HG03280 (cell line): ENCODE measurements around the gene ACD.

ENCODE experiments used
- ATAC-seq: cut with Tn5 transposase; IDR thresholded peaks from one replicate; pipeline ENCODE4 v1.9.1; 2021; ENCODE audit warnings: mild to moderate bottlenecking, moderate library complexity; ENCODE audit not compliant: unreplicated experiment

ACD gene

DNA sequence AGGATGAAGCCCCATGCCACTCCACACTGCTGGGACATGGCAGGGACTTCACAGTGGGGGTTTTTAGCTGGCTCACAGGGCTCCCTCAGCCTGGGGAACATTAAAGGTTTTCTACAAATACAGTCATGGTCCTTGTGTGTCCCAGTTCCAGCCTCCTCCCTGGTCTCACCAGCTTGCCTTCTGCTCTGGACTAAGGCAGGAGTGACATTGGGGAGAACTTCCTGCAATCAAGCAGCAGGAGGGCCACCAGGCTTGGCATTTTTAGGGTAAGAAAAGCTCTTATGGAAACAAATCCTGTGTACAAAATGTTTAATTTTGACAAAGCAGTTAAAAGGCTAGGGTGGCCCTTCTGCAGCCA is 2.6 kb upstream of the ACD start:
- no peak for ATAC-seq

DNA sequence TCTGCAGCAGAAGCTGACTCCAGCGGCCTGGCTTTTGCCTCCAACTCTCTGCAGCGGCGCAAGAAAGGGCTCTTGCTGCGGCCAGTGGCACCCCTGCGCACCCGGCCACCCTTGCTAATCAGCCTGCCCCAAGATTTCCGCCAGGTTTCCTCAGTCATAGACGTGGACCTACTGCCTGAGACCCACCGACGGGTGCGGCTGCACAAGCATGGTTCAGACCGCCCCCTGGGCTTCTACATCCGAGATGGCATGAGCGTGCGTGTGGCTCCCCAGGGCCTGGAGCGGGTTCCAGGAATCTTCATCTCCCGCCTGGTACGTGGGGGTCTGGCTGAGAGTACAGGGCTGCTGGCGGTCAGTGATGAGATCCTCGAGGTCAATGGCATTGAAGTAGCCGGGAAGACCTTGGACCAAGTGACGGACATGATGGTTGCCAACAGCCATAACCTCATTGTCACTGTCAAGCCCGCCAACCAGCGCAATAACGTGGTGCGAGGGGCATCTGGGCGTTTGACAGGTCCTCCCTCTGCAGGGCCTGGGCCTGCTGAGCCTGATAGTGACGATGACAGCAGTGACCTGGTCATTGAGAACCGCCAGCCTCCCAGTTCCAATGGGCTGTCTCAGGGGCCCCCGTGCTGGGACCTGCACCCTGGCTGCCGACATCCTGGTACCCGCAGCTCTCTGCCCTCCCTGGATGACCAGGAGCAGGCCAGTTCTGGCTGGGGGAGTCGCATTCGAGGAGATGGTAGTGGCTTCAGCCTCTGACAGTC is 2.0 kb upstream of the ACD start:
- ATAC-seq, result no peak

DNA sequence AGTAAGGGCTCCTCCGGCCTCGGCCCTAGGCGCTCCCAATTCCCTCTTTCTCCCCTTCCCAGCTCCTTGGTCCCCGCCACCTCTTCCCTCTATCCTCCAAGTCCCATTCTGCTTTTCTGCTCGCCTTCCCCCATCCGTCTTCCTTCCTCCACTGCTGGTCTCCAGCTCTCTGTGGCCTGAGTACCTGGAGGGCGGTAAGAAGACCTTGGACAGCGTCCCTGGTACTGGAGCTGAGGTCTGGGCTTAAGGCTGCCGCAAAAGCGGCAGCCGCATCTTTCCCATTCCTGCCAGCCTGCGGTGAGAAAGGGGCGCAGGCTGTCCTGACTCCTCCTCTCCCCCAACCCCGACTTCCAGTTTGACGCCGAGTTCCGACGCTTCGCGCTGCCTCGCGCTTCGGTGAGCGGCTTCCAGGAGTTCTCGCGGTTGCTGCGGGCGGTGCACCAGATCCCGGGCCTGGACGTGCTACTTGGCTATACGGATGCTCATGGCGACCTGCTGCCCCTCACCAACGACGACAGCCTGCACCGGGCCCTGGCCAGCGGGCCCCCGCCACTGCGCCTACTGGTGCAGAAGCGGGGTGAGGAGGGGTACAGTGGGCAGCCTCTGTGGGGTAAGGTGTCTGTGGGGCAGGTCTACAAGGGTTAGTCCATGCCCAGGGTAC is 1.2 kb upstream of the ACD start:
- no peak for ATAC-seq

DNA sequence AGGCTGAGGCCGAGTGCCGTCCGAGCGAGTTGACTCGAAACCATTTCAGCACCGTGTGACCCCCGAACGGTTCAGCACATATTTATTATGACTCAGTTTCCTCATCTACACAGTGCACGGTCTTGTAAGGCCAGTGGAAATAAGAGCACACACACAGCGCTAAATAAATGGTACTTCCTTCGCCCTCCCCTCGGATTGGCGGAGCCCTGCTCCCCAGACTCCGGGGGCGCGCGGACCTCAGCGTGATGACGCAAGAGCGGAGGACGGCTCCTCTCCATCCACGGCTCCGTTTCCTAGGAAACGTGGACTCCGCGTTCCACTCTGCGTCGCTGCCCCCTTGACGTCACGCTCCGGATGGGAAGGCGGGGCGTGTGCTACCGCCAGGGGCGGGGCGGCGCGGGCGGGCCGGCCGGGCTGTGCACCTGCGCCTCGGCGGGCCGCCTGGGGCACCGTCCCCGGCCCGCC is 536 bp upstream of the ACD start, which contains the start of gene PARD6A:
Gene PARD6A (plus strand): TSS at position 397 of the 465 bp plus-strand sequence. CDS start 79 bp downstream, outside the sequence.
- ATAC-seq, result peak; percentile 77

DNA sequence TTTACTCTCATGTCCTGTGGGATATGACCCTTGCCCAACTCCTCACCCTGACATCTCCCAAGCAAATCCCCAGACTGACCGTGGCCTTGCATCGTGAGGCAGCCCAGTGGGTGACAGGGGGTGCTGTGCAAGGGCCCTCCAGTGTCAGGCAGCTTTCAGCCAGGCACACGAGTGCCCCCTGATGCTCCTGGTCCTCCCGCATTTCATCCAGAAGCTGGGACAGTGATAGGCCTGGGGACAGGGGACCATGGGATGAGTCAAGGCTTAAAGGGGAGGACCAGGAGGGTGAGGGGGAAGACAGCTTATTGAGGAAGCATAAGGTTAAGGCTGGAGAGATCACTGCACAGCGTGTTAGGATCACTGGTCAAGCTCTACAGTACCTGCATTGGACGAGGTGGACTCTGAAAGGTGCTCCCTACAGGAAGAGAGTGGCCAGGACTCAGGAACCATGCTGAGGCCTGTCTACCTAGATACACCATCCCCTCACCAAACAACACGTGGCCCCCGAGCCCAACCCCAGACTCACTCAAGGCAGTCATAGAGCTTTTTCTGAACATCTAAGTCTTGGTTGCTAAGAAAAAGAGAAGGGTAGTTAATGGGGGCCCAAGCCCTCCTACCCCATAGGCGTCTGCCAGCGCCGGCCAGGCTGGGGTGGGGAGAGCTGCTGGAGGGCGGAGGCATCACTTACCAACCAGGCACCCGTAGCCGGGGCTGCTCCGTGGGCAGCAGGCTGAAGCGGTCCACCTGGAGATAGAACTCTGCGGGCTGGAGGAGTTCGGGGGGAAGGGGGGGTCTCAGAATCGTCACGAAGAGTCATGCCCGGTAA is 998 bp downstream of the ACD start:
- no peak for ATAC-seq

DNA sequence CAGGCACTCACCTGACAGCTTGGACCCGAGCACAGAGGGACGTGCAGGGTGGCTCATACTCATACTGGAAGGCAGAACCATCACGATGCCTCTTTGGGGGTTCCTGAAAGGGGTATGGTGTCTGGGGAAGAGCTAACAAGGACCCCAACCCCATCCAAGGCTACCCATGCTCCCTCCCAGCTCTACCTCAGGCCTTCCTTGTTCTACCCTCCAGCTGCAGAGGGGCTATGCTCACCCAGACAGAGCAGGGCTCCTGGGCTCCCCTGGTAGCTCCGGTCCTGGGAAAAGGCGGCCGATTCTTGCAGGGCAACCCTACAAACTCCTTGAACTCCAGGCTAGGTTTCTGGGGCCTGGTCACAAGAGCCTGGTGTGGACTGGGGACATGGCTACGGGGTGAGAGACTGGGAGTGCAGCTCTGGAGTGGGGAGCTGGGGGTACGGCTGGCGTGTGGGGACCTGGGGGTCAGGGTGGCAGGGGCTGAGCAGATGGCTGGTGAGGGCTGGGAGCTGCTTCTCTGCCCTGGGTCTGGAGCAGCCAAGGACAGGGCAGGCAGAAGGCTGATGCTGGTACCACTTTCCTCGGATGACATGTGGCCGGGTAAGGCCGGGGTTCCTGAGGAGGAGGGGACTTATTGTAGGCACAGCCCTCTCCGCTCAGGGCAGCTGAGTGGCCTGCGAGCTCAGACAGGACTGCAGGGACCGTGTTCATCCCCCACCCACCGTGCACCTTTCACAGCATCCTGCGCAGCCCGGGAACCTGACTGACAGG is 2.1 kb downstream of the ACD start:
- ATAC-seq, result no peak

DNA sequence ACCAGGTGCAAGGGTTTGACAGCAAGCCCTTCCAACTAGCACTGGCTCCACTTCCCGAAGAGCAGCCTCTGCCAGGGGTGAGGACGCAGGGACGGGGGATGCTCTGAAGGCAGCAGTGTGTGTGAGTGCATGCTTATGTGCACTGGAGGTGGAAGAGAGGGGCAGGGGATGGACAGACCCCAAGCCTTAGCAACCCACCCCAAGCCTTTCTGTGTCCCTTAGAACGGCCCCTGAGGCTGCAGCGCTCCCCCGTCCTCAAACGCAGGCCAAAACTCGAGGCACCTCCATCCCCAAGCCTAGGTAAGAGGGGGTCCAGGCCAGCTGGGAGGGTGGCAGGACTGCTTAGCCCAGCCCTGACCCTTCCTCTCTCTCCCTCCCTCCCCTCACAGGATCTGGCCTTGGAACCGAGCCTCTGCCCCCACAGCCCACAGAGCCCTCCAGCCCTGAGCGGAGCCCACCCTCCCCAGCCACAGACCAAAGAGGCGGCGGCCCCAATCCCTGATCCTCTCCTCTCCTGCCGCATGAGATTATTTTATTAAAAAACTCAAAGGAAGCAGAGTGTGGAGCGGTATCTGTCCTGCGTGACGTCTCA is 2.9 kb downstream of the ACD start:
- ATAC-seq, result no peak

DNA sequence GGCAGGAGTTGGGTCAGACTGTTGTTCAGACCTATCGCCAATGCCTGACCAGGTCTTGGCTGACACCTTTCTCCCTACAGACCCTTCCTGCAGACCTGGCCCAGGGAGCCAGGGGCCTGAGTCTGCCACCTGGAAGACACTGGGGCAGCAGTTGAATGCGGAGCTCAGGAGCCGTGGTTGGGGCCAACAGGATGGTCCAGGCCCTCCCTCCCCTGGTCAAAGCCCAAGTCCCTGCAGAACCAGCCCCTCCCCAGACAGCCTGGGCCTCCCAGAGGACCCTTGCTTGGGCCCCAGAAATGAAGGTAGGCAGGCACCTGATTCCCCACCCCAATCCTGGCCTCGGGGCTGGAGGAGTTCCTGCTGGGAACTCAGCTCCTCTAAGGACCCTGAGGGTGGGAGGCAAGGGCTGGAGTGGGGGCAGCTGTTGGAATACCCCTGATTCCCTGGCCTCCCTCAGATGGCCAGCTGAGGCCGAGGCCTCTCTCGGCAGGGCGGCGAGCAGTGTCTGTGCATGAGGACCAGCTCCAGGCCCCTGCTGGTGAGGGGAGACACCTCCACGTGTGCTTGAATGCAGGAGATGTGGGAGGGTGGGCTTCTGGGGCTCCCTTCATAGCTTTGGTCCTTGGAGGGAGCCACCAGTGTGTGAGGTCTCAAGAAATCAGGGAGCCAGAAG is 3.6 kb downstream of the ACD start:
- ATAC-seq, result no peak

DNA sequence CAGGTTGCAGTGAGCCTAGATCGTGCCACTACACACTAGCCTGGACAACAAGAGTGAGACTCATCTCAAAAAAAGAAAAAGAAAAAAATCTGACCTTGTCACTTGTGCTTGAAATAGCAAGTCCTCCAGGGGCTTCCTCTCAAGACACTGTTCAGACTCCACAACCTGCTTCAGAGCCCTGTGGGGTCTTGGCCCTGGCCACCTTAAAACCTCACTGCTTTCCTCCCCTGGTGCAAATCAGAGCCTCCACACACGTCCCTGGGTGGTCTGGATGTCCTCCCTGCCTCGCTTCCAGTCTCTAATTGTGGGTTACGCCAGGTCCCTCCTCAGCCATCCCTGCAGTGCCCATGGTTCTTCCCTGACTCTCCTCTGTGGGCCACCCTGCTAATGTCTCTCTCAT is 4.7 kb downstream of the ACD start:
- no peak for ATAC-seq

DNA sequence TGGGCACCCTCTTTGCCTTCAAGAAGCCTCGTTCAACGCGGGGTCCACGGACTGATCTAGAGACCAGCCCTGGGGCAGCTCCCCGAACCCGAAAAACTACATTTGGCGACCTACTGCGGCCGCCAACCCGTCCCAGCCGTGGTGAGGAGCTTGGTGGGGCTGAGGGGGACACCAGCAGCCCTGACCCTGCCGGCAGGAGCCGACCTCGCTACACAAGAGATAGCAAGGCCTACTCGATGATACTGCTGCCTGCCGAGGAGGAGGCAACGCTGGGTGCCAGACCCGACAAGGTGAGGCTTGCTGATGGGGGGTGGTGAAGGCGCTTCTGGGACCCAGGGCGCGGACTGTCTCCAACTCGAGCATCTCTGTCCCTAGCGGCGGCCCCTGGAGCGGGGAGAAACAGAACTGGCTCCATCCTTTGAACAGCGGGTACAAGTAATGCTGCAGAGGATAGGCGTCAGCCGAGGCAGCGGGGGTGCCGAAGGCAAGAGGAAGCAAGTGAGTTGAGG is 5.6 kb downstream of the ACD start:
- no peak for ATAC-seq

DNA sequence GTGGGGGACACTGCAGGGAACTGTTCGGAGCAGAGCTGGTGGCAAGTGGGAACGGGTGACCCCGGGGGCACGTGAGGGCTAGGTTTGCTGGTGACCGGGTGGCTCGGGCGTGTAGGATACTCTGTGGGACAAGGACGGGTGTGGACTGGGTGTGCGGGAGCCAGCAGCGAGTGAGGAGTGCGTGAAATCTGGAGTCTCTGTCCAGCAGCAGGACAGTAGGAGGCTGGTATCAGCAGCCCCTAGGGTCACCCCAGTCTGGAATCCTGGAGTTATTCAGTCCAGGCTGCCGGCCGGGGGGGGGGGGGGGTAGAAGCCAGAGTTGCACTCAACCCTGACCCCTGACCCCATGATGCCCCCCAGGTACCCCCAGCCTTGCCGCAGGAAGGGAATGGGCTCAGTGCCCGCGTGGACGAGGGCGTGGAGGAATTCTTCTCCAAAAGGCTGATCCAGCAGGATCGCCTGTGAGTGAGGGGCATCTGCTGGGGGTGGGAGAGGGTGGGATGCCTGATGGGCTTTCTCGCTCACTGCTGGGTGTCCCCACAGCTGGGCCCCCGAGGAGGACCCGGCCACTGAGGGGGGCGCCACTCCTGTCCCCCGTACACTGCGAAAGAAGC is 6.2 kb downstream of the ACD start:
- ATAC-seq, result no peak

DNA sequence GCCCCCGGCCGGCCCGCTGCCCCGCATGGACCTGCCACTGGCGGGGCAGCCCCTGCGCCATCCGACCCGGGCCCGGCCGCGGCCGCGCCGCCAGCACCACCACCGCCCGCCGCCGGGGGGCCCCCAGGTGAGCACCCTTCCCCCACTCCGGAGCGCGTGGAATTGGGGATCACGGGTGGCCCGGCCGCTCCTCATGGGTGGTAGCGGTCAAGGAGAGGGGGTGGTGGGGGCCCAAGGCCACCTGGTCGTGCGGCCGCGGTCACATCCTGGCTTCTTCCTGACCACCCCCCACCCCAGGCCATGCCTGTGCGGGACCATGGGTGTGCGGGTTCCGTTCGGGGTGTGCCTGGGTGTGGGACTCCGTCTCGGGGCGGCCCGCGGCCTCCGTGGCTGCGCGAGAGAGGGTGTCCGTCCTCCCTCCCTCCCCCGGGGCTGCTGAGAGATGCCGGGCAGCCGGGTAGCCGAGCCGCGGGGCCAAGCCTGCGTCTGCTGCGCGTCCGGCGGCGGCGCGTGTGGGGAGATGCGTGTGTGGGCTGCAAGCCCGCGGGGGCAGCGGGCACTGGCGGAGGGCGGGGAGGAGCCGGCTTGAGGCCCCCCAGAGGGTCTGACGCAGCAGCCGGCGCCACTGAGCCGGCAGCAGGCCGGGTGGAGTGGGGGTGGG is 6.8 kb downstream of the ACD start:
- no peak for ATAC-seq

DNA sequence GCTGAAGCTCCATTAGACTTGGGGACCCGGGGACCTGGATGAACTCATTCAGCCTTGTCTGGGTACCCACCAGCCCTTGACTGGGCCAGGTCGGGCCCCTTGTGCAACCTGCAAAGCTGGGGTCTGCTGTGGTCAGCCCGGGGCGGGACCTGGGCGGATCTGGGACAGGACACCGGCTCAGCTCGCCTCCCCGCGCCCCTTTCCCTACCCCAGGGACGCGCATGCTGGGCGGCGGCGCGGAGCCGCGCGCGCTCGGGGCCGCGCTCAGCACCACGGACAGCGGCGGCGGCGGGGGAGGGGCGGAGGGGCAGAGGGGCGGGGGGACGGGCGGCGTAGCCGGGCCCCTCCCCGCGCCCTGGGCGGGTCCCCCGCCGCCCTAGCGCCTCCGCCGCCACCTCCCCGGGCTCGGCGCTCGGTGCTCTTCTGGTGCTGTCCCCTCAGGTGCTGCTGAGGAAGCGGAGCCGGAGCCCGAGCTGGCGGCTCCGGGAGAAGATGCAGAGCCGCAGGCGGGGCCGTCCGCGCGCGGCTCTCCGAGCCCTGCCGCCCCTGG is 7.4 kb downstream of the ACD start:
- ATAC-seq, result no peak

DNA sequence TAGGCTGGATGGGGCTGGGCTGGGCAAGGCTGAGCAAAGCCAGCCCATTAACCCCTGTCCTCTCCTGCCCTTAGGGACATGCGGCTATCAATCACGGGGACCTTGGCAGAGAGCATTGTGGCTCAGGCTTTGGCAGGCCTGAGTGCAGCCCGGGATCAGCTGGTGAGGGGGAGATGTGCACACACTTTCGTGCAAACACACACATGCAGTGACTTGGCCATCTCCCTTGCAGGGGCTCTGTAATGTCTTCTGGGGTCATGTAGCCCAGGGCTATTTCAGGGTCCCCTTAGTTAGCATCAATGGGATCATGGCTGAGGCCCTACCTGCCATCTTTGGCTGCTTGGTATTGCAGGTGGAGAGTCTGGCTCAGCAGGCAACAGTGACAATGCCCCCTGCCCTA is 8.2 kb downstream of the ACD start:
- no peak for ATAC-seq

DNA sequence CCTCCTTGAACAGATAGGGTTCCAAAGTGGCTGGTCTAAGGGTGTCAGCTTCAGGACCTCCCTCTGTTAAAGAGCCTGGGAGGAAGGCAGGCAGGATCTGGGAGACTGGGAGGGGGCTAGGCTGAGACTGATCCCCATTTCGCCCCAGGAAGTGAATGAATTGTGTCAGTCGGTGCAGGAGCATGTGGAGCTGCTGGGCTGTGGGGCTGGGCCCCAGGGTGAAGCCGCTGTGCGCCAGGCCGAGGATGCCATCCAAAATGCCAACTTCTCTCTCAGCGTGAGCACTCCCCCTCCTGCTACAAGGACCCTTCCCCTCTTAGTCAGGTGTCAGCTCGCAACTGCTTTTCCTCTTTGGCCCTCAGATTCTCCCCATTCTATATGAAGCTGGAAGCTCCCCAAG is 9.0 kb downstream of the ACD start:
- no peak for ATAC-seq

DNA sequence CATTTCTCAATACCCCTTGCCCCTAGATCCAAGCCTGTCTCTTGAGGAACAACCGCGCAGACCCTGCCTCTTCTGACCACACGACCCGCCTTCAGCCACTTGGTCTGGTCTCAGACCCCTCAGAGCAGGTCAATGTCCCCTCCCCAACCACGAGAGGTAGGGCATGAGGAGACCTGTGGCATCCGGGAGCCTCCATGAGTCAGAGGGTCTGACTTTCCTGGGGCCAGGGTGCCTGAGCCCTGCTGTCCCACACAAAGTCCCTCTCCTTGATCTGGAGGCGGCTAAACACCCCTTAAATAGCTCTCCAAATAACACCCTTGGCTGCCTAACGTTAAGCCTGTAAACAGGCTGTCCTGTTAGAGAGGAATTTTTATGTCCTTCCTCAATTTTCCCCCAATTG is 10.0 kb downstream of the ACD start:
- no peak for ATAC-seq

DNA sequence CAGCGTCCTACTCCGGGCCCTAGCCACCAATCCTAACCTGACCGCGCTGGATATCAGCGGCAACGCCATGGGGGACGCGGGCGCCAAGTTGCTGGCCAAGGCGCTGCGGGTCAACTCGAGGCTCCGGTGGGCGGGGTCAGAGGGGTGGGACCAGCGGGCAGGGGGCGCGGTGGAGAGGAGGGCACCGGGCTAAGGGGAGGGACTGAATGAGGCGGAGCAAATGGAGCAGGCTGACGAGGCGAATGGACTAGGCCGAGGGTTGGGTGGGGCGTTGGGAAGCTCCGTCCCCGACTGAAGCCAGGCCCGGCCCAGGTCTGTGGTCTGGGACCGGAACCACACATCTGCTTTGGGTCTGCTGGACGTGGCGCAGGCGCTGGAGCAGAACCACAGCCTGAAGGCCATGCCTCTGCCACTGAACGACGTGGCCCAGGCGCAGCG is 10.5 kb downstream of the ACD start:
- no peak for ATAC-seq

DNA sequence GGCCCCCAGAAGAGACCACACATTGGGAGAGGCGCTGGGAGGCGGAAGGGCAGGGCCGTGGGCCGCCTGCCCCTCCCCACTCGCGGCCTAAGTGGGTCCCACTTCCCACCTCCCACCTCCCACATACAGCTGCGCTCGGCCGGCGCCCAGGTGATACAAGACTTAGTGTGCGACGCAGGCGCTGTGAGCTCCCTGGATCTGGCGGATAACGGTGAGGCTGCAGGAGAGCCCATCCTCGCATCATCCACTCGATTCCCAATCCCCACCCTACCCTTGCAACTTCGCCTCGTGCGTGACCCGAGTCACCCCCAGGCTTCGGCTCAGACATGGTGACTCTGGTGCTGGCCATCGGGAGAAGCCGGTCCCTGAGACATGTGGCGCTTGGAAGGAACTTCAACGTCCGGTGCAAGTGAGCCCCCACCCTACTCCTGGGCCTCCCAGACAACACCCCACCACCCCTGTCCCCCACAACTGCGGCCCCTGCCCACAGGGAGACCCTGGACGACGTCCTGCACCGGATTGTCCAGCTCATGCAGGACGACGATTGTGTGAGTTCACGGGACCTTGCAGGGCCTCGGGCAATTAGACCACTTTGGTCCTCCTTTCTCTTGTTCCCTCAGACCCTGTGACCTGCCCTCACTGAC is 11.2 kb downstream of the ACD start:
- ATAC-seq, result no peak
